HG02571 (cell line): ENCODE data around the gene NUCB1.
A peak's percentile ranks its signal among the peaks of the same experiment; 100 is the strongest.
"Not testable (repeated sequence)": the region's sequence is repeated elsewhere in the genome, so short reads cannot be mapped to it uniquely, and the experiment has no call there.

Source experiments
- ATAC-seq: cut with Tn5 transposase; IDR thresholded peaks from one replicate; pipeline ENCODE4 v1.9.1; 2021; ENCODE audit warnings: mild to moderate bottlenecking, moderate library complexity; ENCODE audit not compliant: unreplicated experiment

The NUCB1 gene

GRCh38 chr19:48899781-48900476 lies at the start of gene NUCB1:
Gene NUCB1, plus strand, starts transcription at chr19:48900312. Its CDS starts 485 bp downstream, at chr19:48900797.
- ATAC-seq = peak; percentile 90

GRCh38 chr19:48852292-48852691 lies 47.8 kb upstream of the NUCB1 start:
- no peak for ATAC-seq

GRCh38 chr19:48853483-48853882 lies 46.6 kb upstream of the NUCB1 start:
- ATAC-seq = no peak

- ATAC-seq = no peak
Observed at GRCh38 chr19:48854103-48854502, 46.0 kb upstream of the NUCB1 start.

GRCh38 chr19:48856921-48857320 lies 43.2 kb upstream of the NUCB1 start:
- no peak for ATAC-seq

- no peak for ATAC-seq
Observed at GRCh38 chr19:48858984-48859710, 41.0 kb upstream of the NUCB1 start.

GRCh38 chr19:48859711-48860572 lies 40.2 kb upstream of the NUCB1 start:
- peak; percentile 81 for ATAC-seq

GRCh38 chr19:48861313-48861712 lies 38.8 kb upstream of the NUCB1 start:
- ATAC-seq = no peak

GRCh38 chr19:48862827-48863226 lies 37.3 kb upstream of the NUCB1 start:
- ATAC-seq = no peak

- no peak for ATAC-seq
Observed at GRCh38 chr19:48866692-48867091, 33.4 kb upstream of the NUCB1 start.

GRCh38 chr19:48867123-48867745 lies 32.9 kb upstream of the NUCB1 start:
- no peak for ATAC-seq

- no peak for ATAC-seq
Observed at GRCh38 chr19:48867746-48868113, 32.4 kb upstream of the NUCB1 start.

- ATAC-seq = no peak
Observed at GRCh38 chr19:48868114-48868886, 31.8 kb upstream of the NUCB1 start, which contains the start of gene PLEKHA4. Gene PLEKHA4, minus strand, starts transcription at chr19:48868617. Its CDS starts 997 bp downstream, at chr19:48867620.

- no peak for ATAC-seq
Observed at GRCh38 chr19:48870048-48870447, 30.1 kb upstream of the NUCB1 start.

- not testable (repeated sequence) for ATAC-seq
Observed at GRCh38 chr19:48871471-48872181, 28.5 kb upstream of the NUCB1 start.

- no peak for ATAC-seq
Observed at GRCh38 chr19:48872182-48872883, 27.8 kb upstream of the NUCB1 start, which contains the start of gene PPP1R15A. Gene PPP1R15A, plus strand, starts transcription at chr19:48872421. Its CDS starts 813 bp downstream, at chr19:48873234.

- ATAC-seq = no peak
Observed at GRCh38 chr19:48872884-48873475, 27.1 kb upstream of the NUCB1 start.
